GM18520 (cell line): ENCODE measurements around the gene TTYH1.
"Not testable (repeated sequence)": the region's sequence is repeated elsewhere in the genome, so short reads cannot be mapped to it uniquely, and the experiment has no call there.

Source experiments
- ATAC-seq: cut with Tn5 transposase; IDR thresholded peaks from one replicate; pipeline ENCODE4 v1.9.1; 2021; ENCODE audit not compliant: unreplicated experiment

TTYH1 gene

GRCh38 chr19:54459282-54460229 lies 44.3 kb downstream of the TTYH1 start:
- no peak for ATAC-seq

GRCh38 chr19:54460230-54461005 lies 45.2 kb downstream of the TTYH1 start:
- no peak for ATAC-seq

- no peak for ATAC-seq
These were observed 45.9 kb downstream of the TTYH1 start for GRCh38 chr19:54461210-54461609.

GRCh38 chr19:54461613-54462012 lies 46.3 kb downstream of the TTYH1 start:
- no peak for ATAC-seq

GRCh38 chr19:54462047-54462654 lies 46.9 kb downstream of the TTYH1 start:
- ATAC-seq, result no peak

GRCh38 chr19:54462655-54463530 lies 47.6 kb downstream of the TTYH1 start:
- ATAC-seq, result peak; percentile 9

GRCh38 chr19:54463531-54464043 lies 48.3 kb downstream of the TTYH1 start, which contains the start of gene LENG9:
Gene LENG9, minus strand, starts transcription at chr19:54463778. Its CDS starts 252 bp downstream, at chr19:54463526.
- ATAC-seq, result peak; percentile 33

- peak; percentile 47 for ATAC-seq
These were observed 48.9 kb downstream of the TTYH1 start for GRCh38 chr19:54464044-54464629.

GRCh38 chr19:54464630-54465425 lies 49.6 kb downstream of the TTYH1 start:
- peak; percentile 25 for ATAC-seq

GRCh38 chr19:54465426-54466109 lies 50.3 kb downstream of the TTYH1 start:
- no peak for ATAC-seq

GRCh38 chr19:54466110-54466480 lies 50.8 kb downstream of the TTYH1 start:
- ATAC-seq, result not testable (repeated sequence)

- ATAC-seq, result no peak
These were observed 54.3 kb downstream of the TTYH1 start for GRCh38 chr19:54469496-54469934.

GRCh38 chr19:54470276-54470887 lies 55.1 kb downstream of the TTYH1 start:
- no peak for ATAC-seq

- ATAC-seq, result no peak
These were observed 55.9 kb downstream of the TTYH1 start for GRCh38 chr19:54470991-54471782.

- no peak for ATAC-seq
These were observed 58.0 kb downstream of the TTYH1 start, which contains the start of gene CDC42EP5 for GRCh38 chr19:54473071-54473891. Gene CDC42EP5, minus strand, starts transcription at chr19:54473296. Its CDS starts 7,749 bp downstream, at chr19:54465547.

- no peak for ATAC-seq
These were observed 58.7 kb downstream of the TTYH1 start for GRCh38 chr19:54473892-54474372.
